HG03025 (cell line): ENCODE measurements around the gene CCDC85A.

Experiments used
- ATAC-seq: cut with Tn5 transposase; IDR thresholded peaks from one replicate; pipeline ENCODE4 v1.9.1; 2021; ENCODE audit warnings: mild to moderate bottlenecking, moderate library complexity; ENCODE audit not compliant: unreplicated experiment, low FRiP score

CCDC85A gene

DNA sequence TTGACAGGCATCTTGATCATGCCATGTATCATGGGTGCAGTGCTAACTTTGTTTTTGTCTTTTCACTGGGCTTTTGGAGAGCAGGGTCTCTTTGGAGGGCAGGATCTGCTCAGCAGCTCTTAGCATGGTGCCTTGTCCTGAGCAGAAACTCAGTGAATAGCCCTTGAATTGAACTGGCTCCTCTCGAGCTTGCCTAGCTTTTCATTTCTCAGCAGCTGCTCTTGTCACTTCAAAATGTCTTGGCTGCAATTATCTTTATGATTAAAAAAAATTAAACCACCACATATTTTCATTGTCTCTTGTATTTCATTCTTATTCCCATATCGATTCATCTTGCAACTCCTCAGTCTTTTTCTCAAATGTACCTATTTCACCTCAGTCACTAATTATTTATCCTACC is 50.5 kb downstream of the CCDC85A start:
- no peak for ATAC-seq

DNA sequence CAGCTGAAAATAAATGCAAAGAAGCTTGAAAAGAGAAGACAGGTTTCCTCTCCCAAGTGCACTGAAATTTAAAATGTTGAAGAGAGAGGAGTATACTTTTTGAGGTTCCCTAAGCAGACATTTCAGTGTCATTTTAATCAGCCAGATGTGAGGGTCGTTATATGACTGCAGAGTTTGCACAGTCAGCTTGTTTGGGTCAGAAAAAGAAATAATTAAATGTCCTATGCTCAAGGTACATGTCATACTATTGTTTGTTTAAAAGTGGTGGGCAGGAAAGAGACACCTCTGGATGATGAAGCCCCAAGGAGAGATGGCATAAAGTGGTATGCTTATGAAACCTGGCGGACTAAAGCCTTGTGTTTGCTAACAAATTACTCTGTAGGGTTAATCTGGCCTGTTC is 55.2 kb downstream of the CCDC85A start:
- no peak for ATAC-seq

DNA sequence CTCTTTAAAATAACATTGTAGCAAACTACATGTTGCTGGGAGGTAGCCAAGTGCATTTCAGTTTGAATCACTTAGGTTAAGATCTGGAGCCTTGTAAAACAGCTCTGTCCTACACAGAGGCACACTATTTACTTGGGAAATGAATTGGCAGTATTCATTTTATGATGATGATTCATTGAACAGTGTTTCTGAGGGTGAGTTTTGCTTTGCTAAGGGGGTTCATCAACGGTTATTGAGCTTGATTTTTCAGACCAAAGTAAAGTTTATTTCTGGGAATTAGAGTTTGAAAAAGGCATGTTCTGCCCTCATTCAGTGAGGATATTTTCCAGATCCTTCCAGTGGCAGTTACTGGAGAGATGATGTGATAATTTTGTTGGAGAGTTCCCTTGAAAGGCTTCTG is 55.6 kb downstream of the CCDC85A start:
- ATAC-seq, result no peak

DNA sequence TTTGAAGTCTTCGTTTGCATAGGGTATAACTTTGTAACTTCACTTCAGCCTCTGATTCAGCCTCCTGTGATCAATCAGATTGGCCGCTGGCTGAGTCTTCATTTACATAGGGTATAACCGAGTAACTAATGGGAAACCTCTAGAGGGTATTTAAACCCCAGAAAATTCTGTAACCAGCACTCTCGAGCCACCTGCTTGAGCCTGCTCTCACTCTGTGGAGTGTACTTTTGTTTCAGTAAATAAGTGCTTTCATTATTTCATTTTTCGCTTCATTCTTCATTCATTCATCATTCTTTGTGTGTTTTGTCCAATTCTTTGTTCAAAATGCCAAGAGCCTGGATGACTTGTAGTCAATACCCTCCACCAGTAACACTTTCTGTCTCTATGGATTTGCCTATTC is 56.4 kb downstream of the CCDC85A start:
- ATAC-seq, result no peak

DNA sequence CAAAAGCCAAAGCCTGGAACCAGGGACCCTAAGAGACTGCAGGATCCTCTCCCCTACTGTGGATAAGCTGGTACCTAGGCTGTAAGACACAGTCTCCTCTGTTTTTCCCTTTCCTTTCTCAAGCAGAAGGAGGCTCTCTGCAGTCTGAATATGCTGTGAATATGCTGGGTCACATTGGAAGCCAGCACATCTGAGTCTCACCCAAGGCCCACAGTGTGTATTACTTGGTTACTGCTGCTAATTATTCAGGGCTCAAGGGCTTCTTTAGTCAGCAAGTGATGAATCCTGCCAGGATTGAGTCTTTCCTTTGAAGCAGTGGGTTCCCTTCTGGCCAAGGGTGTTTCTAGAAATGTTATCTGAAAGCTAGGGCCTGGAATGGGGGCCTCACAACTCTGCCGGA is 60.7 kb downstream of the CCDC85A start:
- no peak for ATAC-seq

DNA sequence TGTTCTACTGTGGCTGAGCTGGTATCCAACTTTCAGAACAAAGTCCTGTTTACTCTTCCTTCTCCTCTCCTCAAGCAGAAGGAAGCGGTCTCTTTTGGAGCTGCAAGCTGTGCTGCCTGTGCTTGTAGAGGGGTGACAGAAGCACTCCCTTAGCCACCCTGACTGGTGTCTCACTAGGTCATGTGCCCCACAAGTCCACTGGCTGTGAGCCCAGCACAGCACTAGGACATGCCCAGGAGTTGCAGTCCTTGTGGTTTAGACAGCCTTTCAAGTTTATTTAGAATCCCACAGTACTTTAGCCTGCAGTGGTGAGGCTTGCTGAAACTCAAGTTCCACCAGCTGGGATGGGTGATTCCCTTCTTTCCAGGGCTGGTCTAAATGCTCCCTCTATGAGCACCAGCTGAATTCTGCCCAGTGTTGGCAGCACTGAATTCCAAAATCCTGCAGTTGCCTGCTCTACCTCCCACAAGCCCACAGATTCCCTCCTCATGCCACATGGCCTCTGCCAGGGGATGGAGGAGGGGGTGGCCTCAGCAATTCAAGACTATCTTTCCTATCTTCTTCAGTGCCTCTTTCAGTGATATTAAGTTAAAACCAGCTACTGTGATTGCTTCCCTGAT is 61.2 kb downstream of the CCDC85A start:
- no peak for ATAC-seq

DNA sequence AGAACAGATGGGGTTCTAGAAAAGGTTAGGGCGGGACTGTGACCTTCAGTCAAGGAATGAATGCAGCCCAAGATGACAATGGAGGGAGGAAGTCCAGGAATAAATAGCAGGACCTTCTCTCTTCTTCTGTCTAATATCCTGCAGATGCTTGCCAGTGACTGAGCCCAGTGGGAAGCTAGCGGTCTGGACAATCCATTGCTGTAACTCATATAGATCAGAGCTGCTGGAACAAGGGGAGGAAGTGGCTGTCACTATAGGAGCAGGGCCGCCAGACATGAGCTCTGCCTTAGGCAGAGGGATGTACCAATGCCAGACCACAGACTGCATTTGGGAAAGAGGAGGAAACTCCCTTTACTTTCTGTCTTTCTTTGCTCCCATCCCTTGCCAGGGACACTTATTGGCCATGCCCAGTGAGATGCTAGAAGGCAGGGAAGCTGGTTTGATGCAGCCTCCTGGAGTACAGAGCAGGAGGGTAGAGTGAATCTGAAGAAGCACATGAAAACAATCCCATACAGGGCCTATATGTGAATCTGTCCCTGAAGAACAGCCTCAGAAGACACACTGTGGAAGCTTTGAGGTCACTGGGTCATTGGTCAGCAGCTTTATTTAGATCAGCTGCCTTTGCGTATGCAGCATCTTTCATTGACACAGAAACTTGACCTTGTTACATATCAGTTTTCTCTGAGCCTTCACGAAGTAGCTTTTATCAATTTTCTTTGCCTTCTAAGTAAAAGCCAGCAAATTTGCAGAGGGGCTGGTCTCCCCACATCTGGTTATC is 65.4 kb downstream of the CCDC85A start:
- ATAC-seq, result no peak

DNA sequence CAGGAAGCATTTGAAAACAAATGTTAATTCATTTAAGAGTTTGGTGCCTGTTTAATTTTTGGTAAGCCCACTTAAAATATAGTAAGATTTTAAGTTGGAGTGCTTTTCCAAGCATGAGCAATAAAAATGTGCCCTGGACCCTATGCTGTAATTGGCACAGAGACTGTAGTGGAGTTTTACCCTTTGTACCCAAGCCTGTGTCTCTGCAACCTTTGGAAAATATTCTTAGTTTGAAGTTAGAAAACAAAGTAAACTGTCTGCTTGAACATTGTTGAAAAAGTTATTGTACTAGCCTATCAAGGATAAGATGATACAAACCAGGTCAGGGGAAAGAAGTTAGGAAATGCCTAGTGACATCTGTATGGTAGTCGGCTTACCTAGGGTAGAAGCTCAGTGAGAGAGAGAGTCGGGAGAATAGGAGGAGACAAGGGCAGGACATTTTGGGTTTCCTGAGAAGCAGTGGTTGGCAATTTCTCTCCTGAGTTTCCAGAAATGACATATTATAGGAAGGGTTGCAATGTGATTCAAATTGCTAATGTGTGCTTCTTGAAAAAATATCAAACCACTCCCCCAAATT is 66.5 kb downstream of the CCDC85A start:
- no peak for ATAC-seq

DNA sequence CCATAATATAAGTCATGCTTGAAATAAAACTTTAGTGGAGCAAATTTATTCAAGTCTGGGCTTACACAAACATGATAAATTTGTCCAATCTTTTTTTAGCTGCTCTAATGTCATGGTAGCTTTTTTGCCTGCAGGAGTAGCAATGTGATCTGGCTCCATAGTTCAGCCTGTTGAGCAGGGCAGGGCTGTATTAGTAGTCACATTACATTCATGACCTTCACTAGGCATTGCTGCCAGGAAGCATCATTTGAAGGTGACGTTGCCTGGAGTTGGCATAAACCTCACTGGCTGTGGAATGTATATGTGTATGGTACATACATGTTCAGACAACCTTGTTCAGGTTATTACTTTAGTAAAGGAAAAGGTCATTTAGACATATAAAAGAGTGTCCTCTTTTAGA is 76.6 kb downstream of the CCDC85A start:
- ATAC-seq, result no peak

DNA sequence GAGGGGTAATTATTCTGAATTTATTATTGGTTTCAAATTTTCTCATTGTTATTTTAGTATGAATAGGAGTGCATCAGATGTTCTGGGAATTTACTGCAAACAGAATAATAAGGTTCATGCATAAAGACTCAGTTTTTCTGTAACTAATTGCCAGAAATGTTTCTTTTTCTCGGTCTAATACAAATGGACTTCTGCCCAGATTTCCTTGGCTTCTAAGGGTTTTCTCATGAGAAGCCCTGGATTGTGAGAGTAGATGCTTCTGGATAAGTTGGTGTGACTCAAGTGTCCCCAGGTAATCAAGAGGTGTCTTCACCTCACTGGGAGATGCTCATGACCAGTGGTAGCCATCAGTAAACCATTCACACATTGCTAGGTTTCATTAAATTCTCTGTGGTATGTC is 78.5 kb downstream of the CCDC85A start:
- no peak for ATAC-seq

DNA sequence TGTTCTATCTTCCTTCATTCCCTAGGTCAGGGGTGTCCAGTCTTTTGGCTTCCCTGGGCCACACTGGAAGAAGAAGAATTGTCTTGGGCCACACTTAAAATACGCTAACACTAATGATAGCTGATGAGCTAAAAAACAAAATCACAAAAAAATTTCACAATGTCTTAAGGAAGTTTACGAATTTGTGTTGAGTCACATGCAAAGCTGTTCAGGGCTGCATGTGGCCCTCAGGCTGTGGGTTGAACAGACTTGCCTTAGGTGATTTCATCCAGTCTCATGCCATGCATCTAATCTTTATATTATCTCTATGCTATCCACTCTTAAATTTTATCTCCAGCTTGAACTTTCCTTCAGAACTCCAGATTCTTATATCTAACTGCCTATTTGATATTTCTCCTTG is 80.1 kb downstream of the CCDC85A start:
- no peak for ATAC-seq

DNA sequence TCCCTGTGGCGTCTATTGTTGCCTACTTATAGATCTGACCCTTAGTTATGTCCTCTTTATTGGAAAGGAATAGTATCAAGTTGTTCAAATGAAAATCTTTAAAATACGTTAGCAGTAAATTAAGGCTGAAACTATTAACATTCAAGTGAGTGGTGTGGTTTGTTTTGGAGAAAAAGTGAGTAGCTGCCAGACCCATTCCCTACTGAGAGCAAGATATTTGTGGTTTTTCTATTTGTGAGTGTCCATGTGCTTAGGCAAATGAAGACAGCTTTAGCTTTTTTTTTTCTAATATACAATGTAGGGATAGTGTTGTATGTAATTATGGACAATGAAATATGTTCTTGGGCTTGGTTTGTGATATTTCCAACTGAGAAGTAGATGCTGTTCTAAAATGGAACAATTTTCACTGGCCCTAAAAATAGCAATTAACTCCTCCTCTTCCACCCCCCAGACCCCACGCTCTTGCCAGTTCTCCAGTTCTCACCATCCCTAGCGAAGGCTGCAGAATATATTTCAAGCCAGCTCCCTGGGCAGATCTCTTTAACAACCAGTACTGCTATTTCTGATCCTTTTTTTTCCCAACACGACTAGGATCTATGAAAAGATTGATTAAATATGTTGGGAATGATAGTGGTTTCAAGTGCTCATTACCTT is 83.1 kb downstream of the CCDC85A start:
- no peak for ATAC-seq

DNA sequence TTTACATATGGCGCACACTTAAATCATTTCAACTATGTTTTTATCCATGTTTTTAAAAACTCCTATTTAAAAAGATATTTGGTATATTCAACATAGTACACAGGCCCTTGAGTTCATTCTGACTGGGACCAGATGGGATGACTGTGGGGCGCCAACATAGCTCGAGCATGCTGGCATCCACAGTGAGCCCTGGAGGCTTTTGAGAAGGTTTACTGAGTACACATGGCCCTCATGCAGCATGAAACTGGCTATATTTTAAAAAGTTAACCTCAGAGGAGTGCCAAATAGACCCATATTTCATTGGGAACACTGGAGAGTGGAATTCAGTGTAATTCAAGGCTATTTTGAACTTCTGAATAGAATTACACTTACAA is 83.6 kb downstream of the CCDC85A start:
- ATAC-seq, result no peak

DNA sequence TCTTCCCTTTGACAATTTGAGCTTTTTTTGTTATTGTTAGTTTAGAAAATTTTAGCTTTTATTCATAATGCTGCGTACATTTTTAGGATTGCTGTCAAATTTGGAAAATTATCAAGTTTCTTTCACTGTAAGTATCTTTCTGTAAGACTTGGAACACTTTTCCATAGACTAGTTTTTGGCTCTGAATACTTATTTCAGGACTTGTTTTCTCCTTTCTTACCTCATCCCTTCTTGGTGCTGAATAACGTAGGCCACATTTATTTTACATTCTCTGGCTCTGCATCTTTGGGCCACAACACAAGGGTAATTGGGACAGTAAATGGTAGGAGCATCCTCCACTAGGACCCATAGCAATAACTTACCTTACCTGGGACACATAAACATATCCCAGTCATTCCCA is 85.1 kb downstream of the CCDC85A start:
- no peak for ATAC-seq

DNA sequence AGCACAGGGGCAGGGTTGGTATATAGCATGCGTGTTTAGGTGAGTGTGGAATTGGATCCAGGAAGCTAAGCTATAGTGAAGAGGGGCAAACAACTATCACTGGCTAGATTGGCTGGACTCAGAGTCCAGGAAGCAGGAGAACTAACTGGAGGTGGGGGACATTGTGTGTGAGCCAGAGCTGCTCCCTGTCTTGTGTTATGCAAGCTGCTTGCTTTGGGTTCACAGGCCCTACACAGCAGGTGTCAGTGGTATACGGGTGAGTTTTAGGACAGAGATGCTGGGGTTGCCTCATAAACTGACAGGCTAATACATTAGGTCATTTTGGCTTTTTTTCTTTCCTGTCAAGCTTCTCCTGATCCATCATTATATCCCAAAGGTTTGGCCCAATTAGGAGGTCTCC is 87.5 kb downstream of the CCDC85A start:
- no peak for ATAC-seq

DNA sequence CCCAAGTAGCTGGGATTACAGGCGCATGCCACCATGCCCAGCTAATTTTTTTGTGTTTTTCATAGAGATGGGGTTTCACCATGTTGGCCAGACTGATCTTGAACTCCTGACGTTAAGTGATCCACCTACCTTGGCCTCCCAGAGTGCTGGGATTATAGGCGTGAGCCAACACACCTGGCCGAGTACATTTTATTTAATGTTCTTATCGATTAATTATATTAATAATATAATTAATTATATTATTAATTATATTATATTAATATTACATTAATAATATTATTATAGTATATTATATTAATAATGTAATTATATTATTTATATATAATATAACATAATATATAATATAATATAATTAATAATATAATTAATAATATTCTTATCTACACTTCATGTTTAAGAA is 101.4 kb downstream of the CCDC85A start:
- ATAC-seq, result no peak

DNA sequence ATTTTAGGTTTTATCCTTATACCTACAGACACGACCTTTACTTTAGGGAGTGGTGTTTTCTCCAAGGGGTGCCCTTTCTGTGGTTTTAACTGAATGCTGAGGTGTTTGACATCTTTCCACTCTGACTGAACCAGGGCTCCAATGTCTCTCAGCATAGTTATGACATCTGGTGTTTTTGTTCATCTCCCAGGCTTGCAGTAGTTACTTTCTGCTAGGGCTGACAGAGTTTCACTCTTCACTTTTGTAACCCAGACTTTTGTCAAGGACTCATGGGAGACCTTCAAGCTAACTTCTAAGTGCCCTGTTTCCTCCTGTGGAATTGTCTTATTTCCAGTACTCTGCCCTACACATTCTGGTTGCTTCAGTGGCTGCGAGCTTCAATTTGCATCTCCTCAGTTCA is 103.1 kb downstream of the CCDC85A start:
- ATAC-seq, result no peak

DNA sequence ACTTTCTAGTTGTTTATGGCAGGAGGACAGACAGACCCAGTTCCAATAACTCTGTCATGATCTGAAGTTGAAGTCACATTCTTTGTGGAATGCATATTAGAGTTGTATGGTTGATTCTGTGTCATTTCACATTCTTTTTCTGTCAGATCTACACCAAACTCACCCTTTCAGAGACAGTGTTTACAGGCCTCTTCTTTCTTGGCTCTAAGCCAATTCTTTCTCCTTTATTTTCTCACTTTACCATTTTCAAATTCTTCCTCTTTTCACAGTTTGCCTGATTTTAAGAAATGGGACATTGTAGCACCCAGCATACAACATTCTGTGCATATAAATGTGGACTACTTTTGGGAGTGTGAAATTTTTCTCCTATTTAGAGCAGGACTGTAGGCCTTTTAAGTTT is 103.7 kb downstream of the CCDC85A start:
- ATAC-seq, result no peak

DNA sequence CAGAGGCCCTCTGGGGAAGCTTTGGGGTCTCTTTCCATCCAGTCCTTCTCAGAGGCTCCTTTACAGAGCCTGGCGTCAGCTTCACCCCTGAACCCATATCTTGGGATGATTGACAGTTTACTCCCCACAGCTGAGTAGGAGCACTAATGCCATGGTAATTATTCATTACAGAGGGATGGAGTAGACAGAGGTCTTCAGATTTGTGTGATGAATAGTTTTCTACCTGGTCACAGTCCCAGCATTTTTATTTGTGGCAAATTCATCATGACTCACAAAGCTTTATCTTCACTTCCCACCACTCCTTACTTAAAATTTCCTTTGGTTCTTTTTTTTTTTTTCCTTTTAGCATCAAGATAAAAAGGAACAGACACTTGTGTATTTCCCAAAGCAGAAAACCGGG is 104.2 kb downstream of the CCDC85A start:
- ATAC-seq, result no peak

DNA sequence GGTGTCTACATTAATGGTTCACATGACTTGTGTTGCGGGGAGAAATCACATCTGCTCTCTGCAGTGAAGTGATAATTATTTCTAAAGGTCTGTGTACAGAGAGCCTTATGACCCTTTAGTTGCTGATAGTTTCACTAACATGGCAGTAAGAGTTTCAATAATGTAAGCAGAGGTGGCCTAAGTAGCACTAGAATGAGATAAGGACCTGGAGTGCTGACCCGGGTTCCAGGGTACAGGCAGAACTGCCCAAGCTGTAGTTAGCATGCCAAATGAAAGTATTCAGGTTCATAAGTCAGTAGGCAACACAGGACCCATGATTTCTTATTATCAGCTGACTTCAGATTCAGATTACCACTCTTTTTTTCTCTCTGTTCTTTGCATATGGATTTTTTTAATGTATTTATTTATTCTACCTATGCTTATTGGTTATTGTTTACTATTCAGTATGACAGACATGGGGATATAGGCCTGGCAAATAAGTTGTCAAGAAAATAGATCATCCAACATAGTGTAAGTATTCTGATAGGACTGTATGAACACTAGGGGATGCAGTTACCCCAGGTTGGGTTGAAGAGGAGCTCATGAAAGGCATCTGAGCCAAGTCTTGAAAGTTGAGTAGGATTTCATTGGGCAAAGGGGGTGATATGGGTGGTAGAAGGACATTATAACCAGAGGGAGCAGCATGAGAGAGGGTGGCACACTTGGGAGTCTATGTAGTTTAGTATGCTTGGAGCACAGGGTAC is 105.2 kb downstream of the CCDC85A start:
- no peak for ATAC-seq

DNA sequence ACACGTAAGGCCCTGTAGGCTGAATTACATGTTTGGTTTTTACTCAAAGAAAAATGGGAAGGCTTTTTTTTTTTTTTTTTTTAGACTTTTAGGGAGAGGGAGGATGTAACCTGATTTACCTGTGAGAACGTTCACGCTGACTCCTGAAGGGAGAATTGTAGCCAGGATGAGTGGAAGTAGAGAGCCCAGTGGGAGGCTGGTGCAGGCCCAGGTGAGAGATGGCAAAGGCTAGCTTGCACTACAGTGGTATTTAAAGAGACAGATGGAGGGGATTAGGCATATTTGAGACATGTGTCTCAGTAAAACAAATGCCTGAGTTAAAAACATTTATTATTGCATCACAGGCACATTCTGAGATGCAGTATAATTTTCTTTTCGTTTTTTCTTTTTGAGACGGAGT is 107.9 kb downstream of the CCDC85A start:
- ATAC-seq, result no peak
